HepG2 (cell line): ENCODE measurements around the gene XPNPEP1. TPM values are rescaled to one million over a fixed set of nuclear protein-coding genes. Genes with fewer than 3 reads are reported as not detected.
A peak's percentile ranks its signal among the peaks of the same experiment; 100 is the strongest.

Experiments
- ARNT ChIP-seq: fragments of 450-650 bp; IDR thresholded peaks from 2 replicates; pipeline ENCODE4 v1.6.1; 2017
- FOXK1 ChIP-seq: sonication (generic); formaldehyde crosslinking; IDR thresholded peaks from 2 replicates; pipeline ENCODE4 v1.4.0; 2020; ENCODE audit warnings: low read depth, missing genetic modification reagents, borderline replicate concordance
- JUN ChIP-seq: sonication (generic); formaldehyde crosslinking; IDR thresholded peaks from 2 replicates; pipeline ENCODE4 v1.4.0; 2020; ENCODE audit warnings: mild to moderate bottlenecking, missing genetic modification reagents
- MXI1 ChIP-seq: IDR thresholded peaks from 3 replicates; pipeline ENCODE4 v1.6.1; 2012; ENCODE audit warnings: low read depth, low read length, inconsistent platforms, borderline replicate concordance
- NCOA5 ChIP-seq: sonication (generic); formaldehyde crosslinking; IDR thresholded peaks from 2 replicates; pipeline ENCODE4 v1.4.0; 2020; ENCODE audit warnings: missing genetic modification reagents
- NFYC ChIP-seq: IDR thresholded peaks from 2 replicates; pipeline ENCODE4 v1.6.1; 2016; ENCODE audit warnings: missing genetic modification reagents, missing compliant biosample characterization
- PAX8 ChIP-seq: sonication (generic); formaldehyde crosslinking; IDR thresholded peaks from 2 replicates; pipeline ENCODE4 v1.8.0; 2022; ENCODE audit warnings: mild to moderate bottlenecking, missing genetic modification reagents, borderline replicate concordance
- PLRG1 ChIP-seq: fragments of 450-650 bp; conservative IDR thresholded peaks from 2 replicates; pipeline ENCODE4 v1.6.1; 2016
- PLSCR1 ChIP-seq: sonication (generic); formaldehyde crosslinking; IDR thresholded peaks from 2 replicates; pipeline ENCODE4 v1.5.0; 2020; ENCODE audit warnings: missing genetic modification reagents, mild to moderate bottlenecking, borderline replicate concordance
- POLR2G ChIP-seq: fragments of 200-400 bp; formaldehyde crosslinking; IDR thresholded peaks from 2 replicates; pipeline ENCODE4 v1.6.1; 2018; ENCODE audit warnings: mild to moderate bottlenecking, low read depth, low read length, moderate library complexity
- TEAD3 ChIP-seq: optimal IDR thresholded peaks from 2 replicates; pipeline ENCODE3; 2016; ENCODE audit warnings: borderline replicate concordance
- XRCC5 ChIP-seq: fragments of 200-400 bp; formaldehyde crosslinking; optimal IDR thresholded peaks from 2 replicates; pipeline ENCODE3; 2017; ENCODE audit warnings: mild to moderate bottlenecking, low read length
- YY1 ChIP-seq: IDR thresholded peaks from 2 replicates; pipeline ENCODE4 v1.6.1; 2011; ENCODE audit warnings: low read length, low read depth, moderate library complexity, mild to moderate bottlenecking; ENCODE audit not compliant: insufficient read depth, insufficient replicate concordance
- ZBTB14 ChIP-seq: sonication (generic); formaldehyde crosslinking; IDR thresholded peaks from 2 replicates; pipeline ENCODE4 v1.4.0; 2020; ENCODE audit warnings: missing genetic modification reagents
- ZBTB34 ChIP-seq: sonication (generic); formaldehyde crosslinking; IDR thresholded peaks from 2 replicates; pipeline ENCODE4 v1.8.0; 2022; ENCODE audit warnings: mild to moderate bottlenecking, missing genetic modification reagents
- ZBTB7B ChIP-seq: sonication (generic); formaldehyde crosslinking; IDR thresholded peaks from 2 replicates; pipeline ENCODE4 v1.4.0; 2020; ENCODE audit warnings: missing genetic modification reagents
- ZNF224 ChIP-seq: sonication (generic); formaldehyde crosslinking; IDR thresholded peaks from 2 replicates; pipeline ENCODE4 v1.5.0; 2020; ENCODE audit warnings: mild to moderate bottlenecking, missing genetic modification reagents
- polyA plus RNA-seq, 8 experiments: library from polyadenylated mRNA; depleted of rRNA in 3 of 8; stranded (reverse) in 7 of 8; unstranded in 1 of 8; fragments of >200 nt; fragmentation: Illumina TruSeq in 4 of 8; extraction: Trizol in 4 of 8; gene quantifications; 2 replicates each; pipeline versions ENCODE4 v1.2.1 to v1.2.3, GENCODE V29; 2011 to 2016; ENCODE audit warnings: low read depth in 4 of 8, missing spikeins in 1 of 8, mixed read lengths in 1 of 8; ENCODE audit not compliant: insufficient read depth in 1 of 8
- total RNA-seq, 5 experiments: library from RNA; depleted of rRNA; stranded (reverse); fragments of >200 nt; fragmentation: Illumina TruSeq; extraction: Trizol; gene quantifications; 2 replicates each; pipeline ENCODE4 v1.2.3, GENCODE V29; 2016; ENCODE audit warnings: low read depth in 1 of 5
- TF ChIP-seq, protein P1 (sequence below): sonication (generic); formaldehyde crosslinking; IDR thresholded peaks from 2 replicates; pipeline ENCODE4 v1.5.1; 2020; ENCODE audit warnings: missing genetic modification reagents, mild to moderate bottlenecking, borderline replicate concordance

The XPNPEP1 gene
- total and polyA plus RNA-seq, 2 of the 13 experiments (the other 11 are each of a cell fraction or from before 2014, with no cell fraction given): 30.3 to 55.5 TPM

- TF ChIP-seq, protein P1, sequence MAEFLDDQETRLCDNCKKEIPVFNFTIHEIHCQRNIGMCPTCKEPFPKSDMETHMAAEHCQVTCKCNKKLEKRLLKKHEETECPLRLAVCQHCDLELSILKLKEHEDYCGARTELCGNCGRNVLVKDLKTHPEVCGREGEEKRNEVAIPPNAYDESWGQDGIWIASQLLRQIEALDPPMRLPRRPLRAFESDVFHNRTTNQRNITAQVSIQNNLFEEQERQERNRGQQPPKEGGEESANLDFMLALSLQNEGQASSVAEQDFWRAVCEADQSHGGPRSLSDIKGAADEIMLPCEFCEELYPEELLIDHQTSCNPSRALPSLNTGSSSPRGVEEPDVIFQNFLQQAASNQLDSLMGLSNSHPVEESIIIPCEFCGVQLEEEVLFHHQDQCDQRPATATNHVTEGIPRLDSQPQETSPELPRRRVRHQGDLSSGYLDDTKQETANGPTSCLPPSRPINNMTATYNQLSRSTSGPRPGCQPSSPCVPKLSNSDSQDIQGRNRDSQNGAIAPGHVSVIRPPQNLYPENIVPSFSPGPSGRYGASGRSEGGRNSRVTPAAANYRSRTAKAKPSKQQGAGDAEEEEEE: no peak
- TF ChIP-seq ZBTB14 (no peak), ZBTB34 (CRISPR knock-in tag) (no peak), ARNT (no peak), NCOA5 (no peak), ZNF224 (CRISPR knock-in tag) (no peak), PAX8 (CRISPR knock-in tag) (no peak), YY1 (peak; percentile 40), PLRG1 (no peak), XRCC5 (peak; percentile 61), POLR2G (no peak), JUN (CRISPR knock-in tag) (no peak), NFYC (CRISPR knock-in tag) (no peak), FOXK1 (CRISPR knock-in tag) (no peak), ZBTB7B (CRISPR knock-in tag) (no peak), TEAD3 (peak; percentile 35), MXI1 (no peak), PLSCR1 (no peak)
Measured at GRCh38 chr10:109883859-109884771, 39.2 kb downstream of the XPNPEP1 start (continued).
